Hepatocyte (in vitro differentiated cells): ENCODE measurements around the gene ADGRE2. TPM values are rescaled to one million over a fixed set of nuclear protein-coding genes. Genes with fewer than 3 reads are reported as not detected.

Source experiments
- DNase-seq: peaks from one replicate; pipeline ENCODE4 v3.0.0-alpha.2; 2016; ENCODE audit warnings: low spot score
- H2AFZ ChIP-seq: fragments of 200-600 bp; sonication (generic); 2 replicates; pipeline ENCODE4 v1.6.0; 2016; ENCODE audit warnings: antibody characterized with exemption, mild to moderate bottlenecking
- H3K27ac ChIP-seq: fragments of 200-600 bp; sonication (generic); 2 replicates; pipeline ENCODE4 v1.5.1; 2016; ENCODE audit warnings: mild to moderate bottlenecking
- H3K27me3 ChIP-seq: fragments of 200-600 bp; sonication (generic); 2 replicates; pipeline ENCODE4 v1.6.1; 2016
- H3K36me3 ChIP-seq: fragments of 200-600 bp; sonication (generic); replicated peaks from 2 replicates; pipeline ENCODE4 v1.5.1; 2016; ENCODE audit warnings: low read depth; ENCODE audit not compliant: insufficient read depth
- H3K4me1 ChIP-seq: fragments of 200-600 bp; sonication (generic); 2 replicates; pipeline ENCODE4 v1.5.1; 2016; ENCODE audit warnings: mild to moderate bottlenecking, moderate library complexity; ENCODE audit not compliant: insufficient read depth
- H3K4me2 ChIP-seq: fragments of 200-600 bp; sonication (generic); 2 replicates; pipeline ENCODE4 v1.6.0; 2016
- H3K4me3 ChIP-seq: fragments of 200-600 bp; sonication (generic); 2 replicates; pipeline ENCODE4 v1.5.1; 2016; ENCODE audit warnings: mild to moderate bottlenecking
- H3K79me2 ChIP-seq: fragments of 200-600 bp; sonication (generic); 2 replicates; pipeline ENCODE4 v1.6.0; 2017; ENCODE audit warnings: mild to moderate bottlenecking
- H3K9me2 ChIP-seq: fragments of 200-600 bp; sonication (generic); replicated peaks from 2 replicates; pipeline ENCODE4 v1.6.0; 2017; ENCODE audit warnings: mild to moderate bottlenecking; ENCODE audit not compliant: insufficient read depth
- H3K9me3 ChIP-seq: fragments of 200-600 bp; sonication (generic); 2 replicates; pipeline ENCODE4 v1.5.1; 2016; ENCODE audit warnings: low read depth, mild to moderate bottlenecking
- H4K20me1 ChIP-seq: fragments of 200-600 bp; sonication (generic); 2 replicates; pipeline ENCODE4 v1.6.0; 2016; ENCODE audit warnings: mild to moderate bottlenecking; ENCODE audit not compliant: insufficient read depth, poor library complexity, severe bottlenecking
- CTCF ChIP-seq: fragments of 200-600 bp; sonication (generic); IDR thresholded peaks from 2 replicates; pipeline ENCODE4 v1.5.1; 2016; ENCODE audit warnings: antibody characterized with exemption, mild to moderate bottlenecking; ENCODE audit not compliant: poor library complexity
- EZH2 ChIP-seq: fragments of 200-600 bp; sonication (generic); IDR thresholded peaks from 2 replicates; pipeline ENCODE4 v1.6.1; 2016; ENCODE audit warnings: antibody characterized with exemption, mild to moderate bottlenecking, borderline replicate concordance
- EZH2phosphoT487 ChIP-seq: fragments of 200-600 bp; sonication (generic); IDR thresholded peaks from one replicate; pipeline ENCODE4 v1.6.1; 2018; ENCODE audit warnings: antibody characterized with exemption, mild to moderate bottlenecking, low read depth, moderate library complexity; ENCODE audit not compliant: unreplicated experiment, severe bottlenecking
- WGBS: methylation state at CpG from one replicate; pipeline ENCODE4 v1.1.6; 2016; ENCODE audit warnings: low lambda C conversion rate; ENCODE audit errors: missing lambda C conversion rate; 5-methylcytosine and 5-hydroxymethylcytosine counted together
- polyA plus RNA-seq: library from polyadenylated mRNA; unstranded; fragments of >200 nt; fragmentation: Nextera tagmentation; extraction: Ambion mirVana; gene quantifications from 2 replicates; pipeline ENCODE4 v1.2.1, GENCODE V29; 2016
- total RNA-seq: library from RNA; depleted of rRNA; stranded (reverse); fragments of >200 nt; gene quantifications from 2 replicates; pipeline ENCODE4 v1.2.3, GENCODE V29; 2014

The ADGRE2 gene
- total and polyA plus RNA-seq, 2 experiments from 2014 or later, result 0.57 to 2.1 TPM

- no peaks in the 10 kb centered on the region for H3K27me3 ChIP-seq
- H3K27ac ChIP-seq, result no peak overlapping the region
- TF ChIP-seq EZH2phosphoT487 (no peak), CTCF (no peak)
- H3K79me2 ChIP-seq, result no peaks in the 10 kb centered on the region
- no peak overlapping the region for H3K4me3 ChIP-seq
- no peaks in the 10 kb centered on the region for H3K4me1 ChIP-seq
- WGBS, result 92% methylated on average over 3 of the region's 3 CpGs
- H3K4me2 ChIP-seq, result no peak overlapping the region
- no peaks in the 10 kb centered on the region for H4K20me1 ChIP-seq
- H2AFZ ChIP-seq, result no peak overlapping the region
- DNase-seq, result no peak
- H3K36me3 ChIP-seq, result no peaks in the 10 kb centered on the region
- no peaks in the 10 kb centered on the region for H3K9me3 ChIP-seq
- no peaks in the 10 kb centered on the region for H3K9me2 ChIP-seq
Observed at GRCh38 chr19:14804765-14805164, 26.4 kb upstream of the ADGRE2 start.

- Histone ChIP-seq H3K27me3 (no peaks in the 10 kb centered on the region), H3K27ac (no peak overlapping the region), H3K4me3 (no peak overlapping the region), H3K4me1 (no peaks in the 10 kb centered on the region), H3K9me2 (no peaks in the 10 kb centered on the region), H4K20me1 (no peaks in the 10 kb centered on the region), H3K79me2 (no peaks in the 10 kb centered on the region), H3K36me3 (no peaks in the 10 kb centered on the region), H3K4me2 (no peak overlapping the region), H2AFZ (no peak overlapping the region), H3K9me3 (no peaks in the 10 kb centered on the region)
- TF ChIP-seq EZH2phosphoT487 (no peak), EZH2 (no peak), CTCF (no peak)
- no peak for DNase-seq
- WGBS, result 65% methylated on average over 5 of the region's 5 CpGs
Observed at GRCh38 chr19:14798760-14799159, 20.4 kb upstream of the ADGRE2 start.

GRCh38 chr19:14796021-14796420, 17.7 kb upstream of the ADGRE2 start:
- H4K20me1 ChIP-seq, result no peaks in the 10 kb centered on the region

More at GRCh38 chr19:14796021-14796420, 17.7 kb upstream of the ADGRE2 start:
- H3K4me3 ChIP-seq, result no peak overlapping the region
- WGBS, result 92% methylated on average over 11 of the region's 11 CpGs
- DNase-seq, result no peak
- H3K4me2 ChIP-seq, result no peak overlapping the region
- no peaks in the 10 kb centered on the region for H3K9me3 ChIP-seq
- H3K27ac ChIP-seq, result no peak overlapping the region
- no peak overlapping the region for H2AFZ ChIP-seq
- no peaks in the 10 kb centered on the region for H3K4me1 ChIP-seq
- no peaks in the 10 kb centered on the region for H3K27me3 ChIP-seq
- H3K9me2 ChIP-seq, result no peaks in the 10 kb centered on the region
- no peaks in the 10 kb centered on the region for H3K79me2 ChIP-seq
- TF ChIP-seq CTCF, result no peak
- TF ChIP-seq EZH2phosphoT487, result no peak
- no peak for TF ChIP-seq EZH2
- H3K36me3 ChIP-seq, result no peaks in the 10 kb centered on the region
